HEK293 (cell line): ENCODE results near the gene HNRNPK.

Experiments
- PRDM1 ChIP-seq: fragments of 450-650 bp; formaldehyde crosslinking; IDR thresholded peaks from 2 replicates; pipeline ENCODE4; 2016; ENCODE audit warnings: missing biosample characterization, missing genetic modification characterization
- SP3 ChIP-seq: fragments of 450-650 bp; formaldehyde crosslinking; IDR thresholded peaks from 2 replicates; pipeline ENCODE4 v1.5.1; 2016; ENCODE audit warnings: missing biosample characterization, missing genetic modification characterization
- YY1 ChIP-seq: fragments of 450-650 bp; formaldehyde crosslinking; IDR thresholded peaks from 2 replicates; pipeline ENCODE4 v1.5.1; 2018; ENCODE audit warnings: missing biosample characterization, missing genetic modification characterization
- ZBTB8A ChIP-seq: fragments of 450-650 bp; formaldehyde crosslinking; IDR thresholded peaks from 2 replicates; pipeline ENCODE4 v1.5.1; 2016; ENCODE audit warnings: missing biosample characterization, missing genetic modification characterization
- ZNF138 ChIP-seq: fragments of 450-650 bp; formaldehyde crosslinking; IDR thresholded peaks from 2 replicates; pipeline ENCODE4 v1.5.1; 2016; ENCODE audit warnings: missing biosample characterization, missing genetic modification characterization, borderline replicate concordance
- ZNF140 ChIP-seq: fragments of 450-650 bp; formaldehyde crosslinking; IDR thresholded peaks from 2 replicates; pipeline ENCODE4 v1.5.1; 2016; ENCODE audit warnings: missing biosample characterization, missing genetic modification characterization
- ZNF155 ChIP-seq: fragments of 450-650 bp; formaldehyde crosslinking; IDR thresholded peaks from 2 replicates; pipeline ENCODE4 v1.5.1; 2016; ENCODE audit warnings: missing biosample characterization, missing genetic modification characterization
- ZNF433 ChIP-seq: fragments of 450-650 bp; formaldehyde crosslinking; IDR thresholded peaks from 2 replicates; pipeline ENCODE4 v1.5.1; 2016; ENCODE audit warnings: missing biosample characterization, missing genetic modification characterization, low read depth
- ZNF514 ChIP-seq: fragments of 450-650 bp; formaldehyde crosslinking; IDR thresholded peaks from 2 replicates; pipeline ENCODE4 v1.5.1; 2016; ENCODE audit warnings: missing biosample characterization, missing genetic modification characterization
- ZNF555 ChIP-seq: fragments of 450-650 bp; formaldehyde crosslinking; conservative IDR thresholded peaks from 2 replicates; pipeline ENCODE4 v1.5.1; 2017; ENCODE audit warnings: missing biosample characterization, mild to moderate bottlenecking, missing genetic modification characterization, inconsistent platforms
- ZNF571 ChIP-seq: fragments of 450-650 bp; formaldehyde crosslinking; IDR thresholded peaks from 2 replicates; pipeline ENCODE4 v1.5.0; 2017; ENCODE audit warnings: missing biosample characterization, missing genetic modification characterization
- ZNF707 ChIP-seq: fragments of 450-650 bp; formaldehyde crosslinking; IDR thresholded peaks from 2 replicates; pipeline ENCODE4 v1.5.1; 2016; ENCODE audit warnings: missing biosample characterization, missing genetic modification characterization
- TF ChIP-seq, protein P1 (sequence below): fragments of 450-650 bp; formaldehyde crosslinking; IDR thresholded peaks from 2 replicates; pipeline ENCODE4 v1.5.1; 2016; ENCODE audit warnings: missing biosample characterization, missing genetic modification characterization, borderline replicate concordance
- TF ChIP-seq, protein P2 (sequence below): fragments of 450-650 bp; formaldehyde crosslinking; IDR thresholded peaks from 2 replicates; pipeline ENCODE4 v1.5.1; 2017; ENCODE audit warnings: missing biosample characterization, missing genetic modification characterization
- TF ChIP-seq, protein P3 (sequence below): fragments of 450-650 bp; formaldehyde crosslinking; IDR thresholded peaks from 2 replicates; pipeline ENCODE4 v1.5.1; 2017; ENCODE audit warnings: missing biosample characterization, mild to moderate bottlenecking, missing genetic modification characterization, moderate library complexity
- TF ChIP-seq, protein P4 (sequence below): fragments of 450-650 bp; formaldehyde crosslinking; IDR thresholded peaks from 2 replicates; pipeline ENCODE4 v1.5.1; 2016; ENCODE audit warnings: missing biosample characterization, missing genetic modification characterization
- TF ChIP-seq, protein P5 (sequence below): fragments of 450-650 bp; IDR thresholded peaks from 2 replicates; pipeline ENCODE4 v1.5.1; 2018; ENCODE audit warnings: missing biosample characterization, mild to moderate bottlenecking, missing genetic modification characterization
- TF ChIP-seq, protein P6 (sequence below): fragments of 450-650 bp; formaldehyde crosslinking; IDR thresholded peaks from 2 replicates; pipeline ENCODE4 v1.5.1; 2016; ENCODE audit warnings: missing biosample characterization, missing genetic modification characterization
- TF ChIP-seq, protein P7 (sequence below): fragments of 450-650 bp; formaldehyde crosslinking; IDR thresholded peaks from 2 replicates; pipeline ENCODE4 v1.5.1; 2016; ENCODE audit warnings: missing biosample characterization, missing genetic modification characterization
- TF ChIP-seq, protein P8 (sequence below): fragments of 450-650 bp; formaldehyde crosslinking; IDR thresholded peaks from 2 replicates; pipeline ENCODE4 v1.5.1; 2017; ENCODE audit warnings: missing biosample characterization, missing genetic modification characterization

Gene HNRNPK

DNA sequence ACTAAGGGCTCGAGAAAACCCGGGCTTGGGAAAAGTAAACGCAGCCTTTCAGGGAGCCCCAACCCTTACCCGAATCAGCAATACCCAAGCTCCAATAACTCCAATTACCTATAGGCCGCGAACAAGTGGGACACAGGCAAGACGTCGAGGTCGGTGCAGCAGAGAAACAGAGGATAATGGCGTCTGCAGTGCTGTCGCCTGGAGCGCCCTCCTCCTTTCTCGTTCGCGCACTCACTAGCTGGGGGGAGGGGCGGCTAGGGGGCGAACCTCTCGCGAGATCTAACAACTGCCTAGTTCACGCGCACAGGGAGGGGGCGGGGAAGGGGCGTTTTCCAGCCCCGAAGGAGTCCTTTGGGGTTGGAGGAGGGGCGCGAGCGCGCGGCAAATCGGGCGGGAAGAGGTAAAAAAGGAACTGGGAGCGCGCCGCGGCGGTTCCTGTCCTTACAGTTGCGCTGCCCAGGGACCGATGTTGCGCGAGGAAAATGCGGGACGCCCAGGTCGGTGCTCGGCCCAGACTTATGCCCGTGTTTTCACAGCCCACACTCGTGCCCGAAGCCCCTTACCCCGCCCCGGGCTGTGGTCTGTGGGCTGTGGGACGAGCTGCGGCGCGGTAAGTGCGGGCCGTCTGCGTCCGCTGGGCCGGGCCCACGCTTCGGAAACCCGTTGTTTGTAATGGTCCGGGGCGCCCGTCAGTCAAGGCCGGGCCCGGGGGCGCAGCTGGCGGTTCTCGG is 545 bp upstream of the HNRNPK start, which contains the start of gene RMI1 (continued):
- TF ChIP-seq, protein P1, sequence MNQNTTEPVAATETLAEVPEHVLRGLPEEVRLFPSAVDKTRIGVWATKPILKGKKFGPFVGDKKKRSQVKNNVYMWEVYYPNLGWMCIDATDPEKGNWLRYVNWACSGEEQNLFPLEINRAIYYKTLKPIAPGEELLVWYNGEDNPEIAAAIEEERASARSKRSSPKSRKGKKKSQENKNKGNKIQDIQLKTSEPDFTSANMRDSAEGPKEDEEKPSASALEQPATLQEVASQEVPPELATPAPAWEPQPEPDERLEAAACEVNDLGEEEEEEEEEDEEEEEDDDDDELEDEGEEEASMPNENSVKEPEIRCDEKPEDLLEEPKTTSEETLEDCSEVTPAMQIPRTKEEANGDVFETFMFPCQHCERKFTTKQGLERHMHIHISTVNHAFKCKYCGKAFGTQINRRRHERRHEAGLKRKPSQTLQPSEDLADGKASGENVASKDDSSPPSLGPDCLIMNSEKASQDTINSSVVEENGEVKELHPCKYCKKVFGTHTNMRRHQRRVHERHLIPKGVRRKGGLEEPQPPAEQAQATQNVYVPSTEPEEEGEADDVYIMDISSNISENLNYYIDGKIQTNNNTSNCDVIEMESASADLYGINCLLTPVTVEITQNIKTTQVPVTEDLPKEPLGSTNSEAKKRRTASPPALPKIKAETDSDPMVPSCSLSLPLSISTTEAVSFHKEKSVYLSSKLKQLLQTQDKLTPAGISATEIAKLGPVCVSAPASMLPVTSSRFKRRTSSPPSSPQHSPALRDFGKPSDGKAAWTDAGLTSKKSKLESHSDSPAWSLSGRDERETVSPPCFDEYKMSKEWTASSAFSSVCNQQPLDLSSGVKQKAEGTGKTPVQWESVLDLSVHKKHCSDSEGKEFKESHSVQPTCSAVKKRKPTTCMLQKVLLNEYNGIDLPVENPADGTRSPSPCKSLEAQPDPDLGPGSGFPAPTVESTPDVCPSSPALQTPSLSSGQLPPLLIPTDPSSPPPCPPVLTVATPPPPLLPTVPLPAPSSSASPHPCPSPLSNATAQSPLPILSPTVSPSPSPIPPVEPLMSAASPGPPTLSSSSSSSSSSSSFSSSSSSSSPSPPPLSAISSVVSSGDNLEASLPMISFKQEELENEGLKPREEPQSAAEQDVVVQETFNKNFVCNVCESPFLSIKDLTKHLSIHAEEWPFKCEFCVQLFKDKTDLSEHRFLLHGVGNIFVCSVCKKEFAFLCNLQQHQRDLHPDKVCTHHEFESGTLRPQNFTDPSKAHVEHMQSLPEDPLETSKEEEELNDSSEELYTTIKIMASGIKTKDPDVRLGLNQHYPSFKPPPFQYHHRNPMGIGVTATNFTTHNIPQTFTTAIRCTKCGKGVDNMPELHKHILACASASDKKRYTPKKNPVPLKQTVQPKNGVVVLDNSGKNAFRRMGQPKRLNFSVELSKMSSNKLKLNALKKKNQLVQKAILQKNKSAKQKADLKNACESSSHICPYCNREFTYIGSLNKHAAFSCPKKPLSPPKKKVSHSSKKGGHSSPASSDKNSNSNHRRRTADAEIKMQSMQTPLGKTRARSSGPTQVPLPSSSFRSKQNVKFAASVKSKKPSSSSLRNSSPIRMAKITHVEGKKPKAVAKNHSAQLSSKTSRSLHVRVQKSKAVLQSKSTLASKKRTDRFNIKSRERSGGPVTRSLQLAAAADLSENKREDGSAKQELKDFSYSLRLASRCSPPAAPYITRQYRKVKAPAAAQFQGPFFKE = no peak
- TF ChIP-seq, protein P2, sequence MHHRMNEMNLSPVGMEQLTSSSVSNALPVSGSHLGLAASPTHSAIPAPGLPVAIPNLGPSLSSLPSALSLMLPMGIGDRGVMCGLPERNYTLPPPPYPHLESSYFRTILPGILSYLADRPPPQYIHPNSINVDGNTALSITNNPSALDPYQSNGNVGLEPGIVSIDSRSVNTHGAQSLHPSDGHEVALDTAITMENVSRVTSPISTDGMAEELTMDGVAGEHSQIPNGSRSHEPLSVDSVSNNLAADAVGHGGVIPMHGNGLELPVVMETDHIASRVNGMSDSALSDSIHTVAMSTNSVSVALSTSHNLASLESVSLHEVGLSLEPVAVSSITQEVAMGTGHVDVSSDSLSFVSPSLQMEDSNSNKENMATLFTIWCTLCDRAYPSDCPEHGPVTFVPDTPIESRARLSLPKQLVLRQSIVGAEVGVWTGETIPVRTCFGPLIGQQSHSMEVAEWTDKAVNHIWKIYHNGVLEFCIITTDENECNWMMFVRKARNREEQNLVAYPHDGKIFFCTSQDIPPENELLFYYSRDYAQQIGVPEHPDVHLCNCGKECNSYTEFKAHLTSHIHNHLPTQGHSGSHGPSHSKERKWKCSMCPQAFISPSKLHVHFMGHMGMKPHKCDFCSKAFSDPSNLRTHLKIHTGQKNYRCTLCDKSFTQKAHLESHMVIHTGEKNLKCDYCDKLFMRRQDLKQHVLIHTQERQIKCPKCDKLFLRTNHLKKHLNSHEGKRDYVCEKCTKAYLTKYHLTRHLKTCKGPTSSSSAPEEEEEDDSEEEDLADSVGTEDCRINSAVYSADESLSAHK (tag by site-specific recombination) = no peak; the same call in 1 of the 2 replicates
- TF ChIP-seq ZNF571 (tag by site-specific recombination) (no peak), ZBTB8A (peak; percentile 91), SP3 (tag by site-specific recombination) (peak; percentile 83), ZNF555 (tag by site-specific recombination) (no peak), ZNF433 (tag by site-specific recombination) (no peak), ZNF138 (tag by site-specific recombination) (no peak), ZNF155 (tag by site-specific recombination) (no peak), ZNF140 (no peak), ZNF707 (tag by site-specific recombination) (no peak), ZNF514 (tag by site-specific recombination) (no peak), PRDM1 (tag by site-specific recombination) (peak; percentile 87), YY1 (tag by site-specific recombination) (peak; percentile 75)
- TF ChIP-seq, protein P3, sequence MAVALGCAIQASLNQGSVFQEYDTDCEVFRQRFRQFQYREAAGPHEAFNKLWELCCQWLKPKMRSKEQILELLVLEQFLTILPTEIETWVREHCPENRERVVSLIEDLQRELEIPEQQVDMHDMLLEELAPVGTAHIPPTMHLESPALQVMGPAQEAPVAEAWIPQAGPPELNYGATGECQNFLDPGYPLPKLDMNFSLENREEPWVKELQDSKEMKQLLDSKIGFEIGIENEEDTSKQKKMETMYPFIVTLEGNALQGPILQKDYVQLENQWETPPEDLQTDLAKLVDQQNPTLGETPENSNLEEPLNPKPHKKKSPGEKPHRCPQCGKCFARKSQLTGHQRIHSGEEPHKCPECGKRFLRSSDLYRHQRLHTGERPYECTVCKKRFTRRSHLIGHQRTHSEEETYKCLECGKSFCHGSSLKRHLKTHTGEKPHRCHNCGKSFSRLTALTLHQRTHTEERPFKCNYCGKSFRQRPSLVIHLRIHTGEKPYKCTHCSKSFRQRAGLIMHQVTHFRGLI (tag by site-specific recombination) = no peak
- TF ChIP-seq, protein P4, sequence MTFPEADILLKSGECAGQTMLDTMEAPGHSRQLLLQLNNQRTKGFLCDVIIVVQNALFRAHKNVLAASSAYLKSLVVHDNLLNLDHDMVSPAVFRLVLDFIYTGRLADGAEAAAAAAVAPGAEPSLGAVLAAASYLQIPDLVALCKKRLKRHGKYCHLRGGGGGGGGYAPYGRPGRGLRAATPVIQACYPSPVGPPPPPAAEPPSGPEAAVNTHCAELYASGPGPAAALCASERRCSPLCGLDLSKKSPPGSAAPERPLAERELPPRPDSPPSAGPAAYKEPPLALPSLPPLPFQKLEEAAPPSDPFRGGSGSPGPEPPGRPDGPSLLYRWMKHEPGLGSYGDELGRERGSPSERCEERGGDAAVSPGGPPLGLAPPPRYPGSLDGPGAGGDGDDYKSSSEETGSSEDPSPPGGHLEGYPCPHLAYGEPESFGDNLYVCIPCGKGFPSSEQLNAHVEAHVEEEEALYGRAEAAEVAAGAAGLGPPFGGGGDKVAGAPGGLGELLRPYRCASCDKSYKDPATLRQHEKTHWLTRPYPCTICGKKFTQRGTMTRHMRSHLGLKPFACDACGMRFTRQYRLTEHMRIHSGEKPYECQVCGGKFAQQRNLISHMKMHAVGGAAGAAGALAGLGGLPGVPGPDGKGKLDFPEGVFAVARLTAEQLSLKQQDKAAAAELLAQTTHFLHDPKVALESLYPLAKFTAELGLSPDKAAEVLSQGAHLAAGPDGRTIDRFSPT = 0 out of 2 replicates have a peak, but pooled peaks have one; percentile 32
- TF ChIP-seq, protein P5, sequence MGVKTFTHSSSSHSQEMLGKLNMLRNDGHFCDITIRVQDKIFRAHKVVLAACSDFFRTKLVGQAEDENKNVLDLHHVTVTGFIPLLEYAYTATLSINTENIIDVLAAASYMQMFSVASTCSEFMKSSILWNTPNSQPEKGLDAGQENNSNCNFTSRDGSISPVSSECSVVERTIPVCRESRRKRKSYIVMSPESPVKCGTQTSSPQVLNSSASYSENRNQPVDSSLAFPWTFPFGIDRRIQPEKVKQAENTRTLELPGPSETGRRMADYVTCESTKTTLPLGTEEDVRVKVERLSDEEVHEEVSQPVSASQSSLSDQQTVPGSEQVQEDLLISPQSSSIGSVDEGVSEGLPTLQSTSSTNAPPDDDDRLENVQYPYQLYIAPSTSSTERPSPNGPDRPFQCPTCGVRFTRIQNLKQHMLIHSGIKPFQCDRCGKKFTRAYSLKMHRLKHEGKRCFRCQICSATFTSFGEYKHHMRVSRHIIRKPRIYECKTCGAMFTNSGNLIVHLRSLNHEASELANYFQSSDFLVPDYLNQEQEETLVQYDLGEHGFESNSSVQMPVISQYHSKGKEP (tag by site-specific recombination) = no peak
- TF ChIP-seq, protein P6, sequence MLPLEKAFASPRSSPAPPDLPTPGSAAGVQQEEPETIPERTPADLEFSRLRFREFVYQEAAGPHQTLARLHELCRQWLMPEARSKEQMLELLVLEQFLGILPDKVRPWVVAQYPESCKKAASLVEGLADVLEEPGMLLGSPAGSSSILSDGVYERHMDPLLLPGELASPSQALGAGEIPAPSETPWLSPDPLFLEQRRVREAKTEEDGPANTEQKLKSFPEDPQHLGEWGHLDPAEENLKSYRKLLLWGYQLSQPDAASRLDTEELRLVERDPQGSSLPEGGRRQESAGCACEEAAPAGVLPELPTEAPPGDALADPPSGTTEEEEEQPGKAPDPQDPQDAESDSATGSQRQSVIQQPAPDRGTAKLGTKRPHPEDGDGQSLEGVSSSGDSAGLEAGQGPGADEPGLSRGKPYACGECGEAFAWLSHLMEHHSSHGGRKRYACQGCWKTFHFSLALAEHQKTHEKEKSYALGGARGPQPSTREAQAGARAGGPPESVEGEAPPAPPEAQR (tag by site-specific recombination) = no peak
- TF ChIP-seq, protein P7, sequence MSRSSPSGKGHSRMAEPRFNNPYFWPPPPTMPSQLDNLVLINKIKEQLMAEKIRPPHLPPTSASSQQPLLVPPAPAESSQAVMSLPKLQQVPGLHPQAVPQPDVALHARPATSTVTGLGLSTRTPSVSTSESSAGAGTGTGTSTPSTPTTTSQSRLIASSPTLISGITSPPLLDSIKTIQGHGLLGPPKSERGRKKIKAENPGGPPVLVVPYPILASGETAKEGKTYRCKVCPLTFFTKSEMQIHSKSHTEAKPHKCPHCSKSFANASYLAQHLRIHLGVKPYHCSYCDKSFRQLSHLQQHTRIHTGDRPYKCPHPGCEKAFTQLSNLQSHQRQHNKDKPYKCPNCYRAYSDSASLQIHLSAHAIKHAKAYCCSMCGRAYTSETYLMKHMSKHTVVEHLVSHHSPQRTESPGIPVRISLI (tag by site-specific recombination) = 0 out of 2 replicates have a peak, but pooled peaks have one; percentile 46
- TF ChIP-seq, protein P8, sequence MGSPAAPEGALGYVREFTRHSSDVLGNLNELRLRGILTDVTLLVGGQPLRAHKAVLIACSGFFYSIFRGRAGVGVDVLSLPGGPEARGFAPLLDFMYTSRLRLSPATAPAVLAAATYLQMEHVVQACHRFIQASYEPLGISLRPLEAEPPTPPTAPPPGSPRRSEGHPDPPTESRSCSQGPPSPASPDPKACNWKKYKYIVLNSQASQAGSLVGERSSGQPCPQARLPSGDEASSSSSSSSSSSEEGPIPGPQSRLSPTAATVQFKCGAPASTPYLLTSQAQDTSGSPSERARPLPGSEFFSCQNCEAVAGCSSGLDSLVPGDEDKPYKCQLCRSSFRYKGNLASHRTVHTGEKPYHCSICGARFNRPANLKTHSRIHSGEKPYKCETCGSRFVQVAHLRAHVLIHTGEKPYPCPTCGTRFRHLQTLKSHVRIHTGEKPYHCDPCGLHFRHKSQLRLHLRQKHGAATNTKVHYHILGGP = no peak
